Endodermal cell (in vitro differentiated cells): Measurements from ENCODE around the gene TCEANC2. TPM values are rescaled to one million over a fixed set of nuclear protein-coding genes. Genes with fewer than 3 reads are reported as not detected.

ENCODE experiments used
- DNase-seq: peaks from one replicate; pipeline ENCODE4 v3.0.0-alpha.2; 2017
- H3K27ac ChIP-seq: 2 replicates; pipeline ENCODE4 v1.5.1; 2013; ENCODE audit warnings: mild to moderate bottlenecking, low read depth, low read length, moderate library complexity
- H3K27me3 ChIP-seq: 2 replicates; pipeline ENCODE4 v1.6.1; 2013; ENCODE audit warnings: mild to moderate bottlenecking, low read length, moderate library complexity; ENCODE audit not compliant: insufficient read depth, control insufficient read depth, poor library complexity, severe bottlenecking
- H3K36me3 ChIP-seq: 2 replicates; pipeline ENCODE4 v1.7.0; 2013; ENCODE audit warnings: mild to moderate bottlenecking, low read length, moderate library complexity; ENCODE audit not compliant: control insufficient read depth, insufficient read depth
- H3K4me1 ChIP-seq: one replicate; pipeline ENCODE4 v1.7.0; 2013; ENCODE audit warnings: low read length; ENCODE audit not compliant: control insufficient read depth, insufficient read depth
- H3K4me3 ChIP-seq: 2 replicates; pipeline ENCODE4 v1.5.1; 2013; ENCODE audit warnings: mild to moderate bottlenecking, low read length, moderate library complexity
- H3K9ac ChIP-seq: 2 replicates; pipeline ENCODE4 v1.6.1; 2013; ENCODE audit warnings: mild to moderate bottlenecking, low read length, moderate library complexity; ENCODE audit not compliant: poor library complexity, severe bottlenecking; ENCODE audit errors: extremely low read depth
- H3K9me3 ChIP-seq: 2 replicates; pipeline ENCODE4 v1.6.1; 2013; ENCODE audit warnings: mild to moderate bottlenecking, low read length, moderate library complexity; ENCODE audit not compliant: control insufficient read depth
- H3K27ac Mint-ChIP-seq: 2 replicates; pipeline ENCODE4 v1.8.0; 2020; ENCODE audit warnings: mixed read lengths
- H3K27me3 Mint-ChIP-seq: 2 replicates; pipeline ENCODE4 v1.8.0; 2021; ENCODE audit warnings: mild to moderate bottlenecking, mixed read lengths; ENCODE audit not compliant: insufficient read depth
- H3K36me3 Mint-ChIP-seq: 2 replicates; pipeline ENCODE4 v1.8.0; 2020; ENCODE audit warnings: low read depth, mixed read lengths
- H3K4me1 Mint-ChIP-seq: 2 replicates; pipeline ENCODE4 v1.8.0; 2020; ENCODE audit warnings: mixed read lengths
- H3K4me3 Mint-ChIP-seq: 2 replicates; pipeline ENCODE4 v1.8.0; 2020; ENCODE audit warnings: mild to moderate bottlenecking, moderate library complexity, mixed read lengths
- H3K9me3 Mint-ChIP-seq: 2 replicates; pipeline ENCODE4 v1.8.0; 2020; ENCODE audit warnings: mild to moderate bottlenecking, mixed read lengths
- CTCF ChIP-seq: fragments of 200-600 bp; sonication (generic); conservative IDR thresholded peaks from 2 replicates; pipeline ENCODE4 v1.5.0; 2021; ENCODE audit warnings: antibody characterized with exemption, mild to moderate bottlenecking
- WGBS, 2 experiments: methylation state at CpG; one replicate each; pipeline versions ENCODE4 v1.1.5 to v1.1.7; 2013; ENCODE audit warnings: missing lambda C conversion rate in 2 of 2, mixed read lengths in 1 of 2; ENCODE audit not compliant: insufficient coverage in 1 of 2, insufficient read length in 1 of 2; 5-methylcytosine and 5-hydroxymethylcytosine counted together
- total RNA-seq, 2 donors: library from RNA; stranded (reverse); fragmentation: NEBNext Ultra II Directional in 1 of 2; extraction: Animal tissue kit (Norgen Biotek cat#: 25700) in 1 of 2; gene quantifications; 2 replicates in 1 of 2; 3 replicates in 1 of 2; pipeline ENCODE4 v1.2.1, GENCODE V29; 2021

TCEANC2 gene
- total RNA-seq, 2 donors from 2014 or later, result 5.9 to 6.6 TPM

DNA sequence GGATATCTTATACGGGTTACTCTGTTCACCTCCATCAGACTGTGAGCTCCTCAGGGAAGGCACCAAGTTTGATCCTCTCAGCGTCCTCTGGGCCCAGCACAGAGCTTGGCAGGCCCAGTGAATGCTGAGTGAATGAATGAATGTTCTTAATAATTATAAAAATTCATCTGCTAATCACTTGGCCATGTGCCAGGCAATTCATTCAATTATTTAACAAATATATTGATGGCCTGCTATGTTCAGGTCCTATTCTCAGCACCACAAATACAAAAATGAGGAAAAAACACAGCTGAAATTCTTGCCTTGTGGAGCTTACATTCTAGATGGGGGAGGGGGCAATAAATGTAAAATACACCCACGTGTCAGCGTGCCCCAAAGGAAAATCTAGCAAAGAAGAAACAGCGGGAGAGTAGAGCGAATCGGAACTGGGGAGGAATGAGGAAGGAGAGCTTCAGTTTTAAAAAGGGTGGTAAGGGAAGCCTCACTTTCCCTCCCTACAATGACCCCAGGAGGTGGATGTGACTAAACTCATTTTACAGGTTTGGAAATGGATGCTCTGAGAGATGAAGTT, 83.6 kb downstream of the TCEANC2 start:
- peak overlapping the region; percentile 44 for H3K27ac Mint-ChIP-seq
- H3K4me3 Mint-ChIP-seq, result no peak overlapping the region
- no peaks in the 10 kb centered on the region for H3K36me3 Mint-ChIP-seq
- H3K4me1 Mint-ChIP-seq, result peaks cover 24% of the 10 kb centered on the region
- 74 to 80% methylated on average over 6 to 7 of the region's 7 CpGs for WGBS, 2 experiments
- Histone ChIP-seq H3K27ac (peak overlapping the region; percentile 97), H3K27me3 (no peaks in the 10 kb centered on the region), H3K9ac (no peak overlapping the region), H3K9me3 (no peaks in the 10 kb centered on the region), H3K4me1 (peaks cover 13% of the 10 kb centered on the region), H3K36me3 (no peaks in the 10 kb centered on the region), H3K4me3 (no peak overlapping the region)
- TF ChIP-seq CTCF, result no peak
- DNase-seq, result no peak
- H3K27me3 Mint-ChIP-seq, result peaks cover 3% of the 10 kb centered on the region
- H3K9me3 Mint-ChIP-seq, result no peaks in the 10 kb centered on the region

- no peak overlapping the region for H3K9ac ChIP-seq
- H3K4me3 Mint-ChIP-seq, result no peak overlapping the region
Observed at GRCh38 chr1:54137534-54138061, 84.2 kb downstream of the TCEANC2 start.

DNA sequence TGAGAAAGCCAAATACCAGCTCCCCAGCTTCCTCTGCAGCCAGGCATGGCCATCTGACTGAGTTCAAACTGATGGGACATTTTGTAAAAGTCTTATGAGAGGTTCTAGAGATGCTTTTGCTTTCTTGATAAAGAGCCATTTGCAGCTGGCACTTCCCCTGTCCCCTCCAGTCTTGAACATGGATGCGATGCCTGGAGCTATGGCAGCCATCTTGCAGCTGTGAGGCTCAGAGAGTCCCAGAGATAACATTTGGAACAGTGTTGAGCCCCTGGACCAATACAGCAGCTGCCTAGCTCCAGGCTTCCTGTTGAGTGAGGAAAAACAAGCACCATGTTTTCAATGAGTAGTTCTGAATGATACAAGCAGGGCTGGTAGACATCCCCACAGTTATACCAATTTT, 85.6 kb downstream of the TCEANC2 start:
- Histone ChIP-seq H3K27me3 (no peaks in the 10 kb centered on the region), H3K27ac (no peak overlapping the region), H3K4me3 (no peak overlapping the region), H3K9me3 (no peaks in the 10 kb centered on the region), H3K36me3 (no peaks in the 10 kb centered on the region), H3K9ac (no peak overlapping the region), H3K4me1 (peaks cover 13% of the 10 kb centered on the region)
- 97 to 100% methylated on average over 1 of the region's 1 CpG for WGBS, 2 experiments
- no peaks in the 10 kb centered on the region for H3K9me3 Mint-ChIP-seq
- peaks cover 3% of the 10 kb centered on the region for H3K27me3 Mint-ChIP-seq
- no peak overlapping the region for H3K27ac Mint-ChIP-seq
- DNase-seq, result no peak
- H3K36me3 Mint-ChIP-seq, result no peaks in the 10 kb centered on the region
- H3K4me1 Mint-ChIP-seq, result peaks cover 24% of the 10 kb centered on the region
- no peak for TF ChIP-seq CTCF
- no peak overlapping the region for H3K4me3 Mint-ChIP-seq

More at GRCh38 chr1:54137534-54138061, 84.2 kb downstream of the TCEANC2 start:
- no peak for DNase-seq
- Mint-ChIP-seq H3K36me3 (no peaks in the 10 kb centered on the region), H3K4me1 (peaks cover 24% of the 10 kb centered on the region), H3K27ac (peak overlapping the region; percentile 44), H3K27me3 (peaks cover 3% of the 10 kb centered on the region), H3K9me3 (no peaks in the 10 kb centered on the region)
- no peak overlapping the region for H3K27ac ChIP-seq
- 68 to 78% methylated on average over 4 to 10 of the region's 10 CpGs for WGBS, 2 experiments
- H3K4me3 ChIP-seq, result no peak overlapping the region
- H3K9me3 ChIP-seq, result no peaks in the 10 kb centered on the region
- no peak for TF ChIP-seq CTCF
- H3K27me3 ChIP-seq, result no peaks in the 10 kb centered on the region
- peaks cover 13% of the 10 kb centered on the region for H3K4me1 ChIP-seq
- no peaks in the 10 kb centered on the region for H3K36me3 ChIP-seq
